Neuronal stem cell (in vitro differentiated cells): ENCODE data around the gene IRF5.

Experiments
- DNase-seq: peaks from one replicate; pipeline ENCODE4 v3.0.0-alpha.2; 2013; ENCODE audit warnings: low spot score
- H2AFZ ChIP-seq: one replicate; pipeline ENCODE4 v1.6.1; 2013; ENCODE audit warnings: mild to moderate bottlenecking, low read length, inconsistent platforms
- H2AK5ac ChIP-seq: 2 replicates; pipeline ENCODE4 v1.6.1; 2013; ENCODE audit warnings: low read depth, mild to moderate bottlenecking, inconsistent platforms, low read length, moderate library complexity, mixed read lengths
- H2BK120ac ChIP-seq: 2 replicates; pipeline ENCODE4 v1.6.1; 2013; ENCODE audit warnings: low read depth, mild to moderate bottlenecking, inconsistent platforms, low read length, moderate library complexity, mixed read lengths
- H2BK12ac ChIP-seq: one replicate; pipeline ENCODE4 v1.6.1; 2013; ENCODE audit warnings: low read length, inconsistent platforms
- H2BK15ac ChIP-seq: 2 replicates; pipeline ENCODE4 v1.6.1; 2013; ENCODE audit warnings: mild to moderate bottlenecking, low read length, inconsistent platforms, mixed read lengths
- H2BK5ac ChIP-seq: one replicate; pipeline ENCODE4 v1.6.1; 2013; ENCODE audit warnings: inconsistent platforms, mild to moderate bottlenecking, low read length, moderate library complexity
- H3K14ac ChIP-seq: one replicate; pipeline ENCODE4 v1.6.1; 2013; ENCODE audit warnings: low read length, inconsistent platforms
- H3K18ac ChIP-seq: 2 replicates; pipeline ENCODE4 v1.6.1; 2013; ENCODE audit warnings: low read length, inconsistent platforms
- H3K23ac ChIP-seq: 2 replicates; pipeline ENCODE4 v1.6.1; 2013; ENCODE audit warnings: low read depth, mild to moderate bottlenecking, mixed read lengths, low read length, inconsistent platforms; ENCODE audit not compliant: poor library complexity
- H3K27ac ChIP-seq: replicated peaks from 3 replicates; pipeline ENCODE4 v1.5.1; 2013; ENCODE audit warnings: low read length, inconsistent platforms
- H3K27me3 ChIP-seq, 3 experiments: 2 replicates each; pipeline ENCODE4 v1.6.1; 2013; ENCODE audit warnings: low read length in 3 of 3, mild to moderate bottlenecking in 2 of 3, inconsistent platforms in 1 of 3, low read depth in 1 of 3, mixed read lengths in 1 of 3, moderate library complexity in 1 of 3; ENCODE audit not compliant: control insufficient read depth in 3 of 3, insufficient read depth in 3 of 3
- H3K36me3 ChIP-seq, 2 donors: replicated peaks in 1 of 2; 2 replicates each; pipeline ENCODE4 v1.6.1; 2013; ENCODE audit warnings: low read length in 2 of 2; ENCODE audit not compliant: control insufficient read depth in 2 of 2, insufficient read depth in 2 of 2
- H3K4ac ChIP-seq: 2 replicates; pipeline ENCODE4 v1.6.1; 2013; ENCODE audit warnings: inconsistent platforms, mild to moderate bottlenecking, low read length, moderate library complexity
- H3K4me1 ChIP-seq, 2 donors: 1 replicate in 1 of 2; 2 replicates in 1 of 2; pipeline ENCODE4 v1.6.1; 2013; ENCODE audit warnings: low read length in 2 of 2, low read depth in 1 of 2; ENCODE audit not compliant: control insufficient read depth in 2 of 2, insufficient read depth in 1 of 2
- H3K4me2 ChIP-seq: one replicate; pipeline ENCODE4 v1.6.1; 2013; ENCODE audit warnings: mild to moderate bottlenecking, low read length, inconsistent platforms; ENCODE audit not compliant: insufficient read depth, poor library complexity, severe bottlenecking
- H3K4me3 ChIP-seq, 2 donors: 2 replicates each; pipeline ENCODE4 v1.5.1; 2013; ENCODE audit warnings: low read length in 2 of 2, mild to moderate bottlenecking in 2 of 2, inconsistent platforms in 1 of 2, moderate library complexity in 1 of 2
- H3K79me1 ChIP-seq: one replicate; pipeline ENCODE4 v1.6.1; 2013; ENCODE audit warnings: low read depth, mild to moderate bottlenecking, inconsistent platforms, low read length, moderate library complexity
- H3K9ac ChIP-seq: one replicate; pipeline ENCODE4 v1.6.1; 2013; ENCODE audit warnings: mild to moderate bottlenecking, low read depth, low read length, inconsistent platforms; ENCODE audit not compliant: poor library complexity
- H3K9me3 ChIP-seq, 2 donors: replicated peaks in 1 of 2; 2 replicates each; pipeline versions ENCODE3 to v1.6.1; 2013; ENCODE audit warnings: low read length in 2 of 2, mild to moderate bottlenecking in 2 of 2, inconsistent platforms in 1 of 2, low read depth in 1 of 2, mixed read lengths in 1 of 2, moderate library complexity in 1 of 2; ENCODE audit not compliant: control insufficient read depth in 2 of 2, insufficient read depth in 1 of 2
- H4K8ac ChIP-seq: one replicate; pipeline ENCODE4 v1.6.1; 2013; ENCODE audit warnings: low read depth, mild to moderate bottlenecking, inconsistent platforms, low read length, moderate library complexity
- H4K91ac ChIP-seq: one replicate; pipeline ENCODE4 v1.6.1; 2013; ENCODE audit warnings: low read length, low read depth, mild to moderate bottlenecking, inconsistent platforms; ENCODE audit not compliant: poor library complexity
- WGBS, 2 donors: extraction: QIAGEN DNeasy Blood & Tissue Kit; methylation state at CpG; one replicate each; pipeline ENCODE4 v1.1.7; 2013; ENCODE audit warnings: missing lambda C conversion rate in 2 of 2, mixed read lengths in 1 of 2; ENCODE audit not compliant: insufficient read length in 2 of 2, insufficient replicate concordance in 1 of 2; ENCODE audit errors: extremely low coverage in 2 of 2; 5-methylcytosine and 5-hydroxymethylcytosine counted together

The IRF5 gene

GRCh38 chr7:128931965-128932861, 5.5 kb upstream of the IRF5 start:
- Histone ChIP-seq H3K14ac (no peak overlapping the region), H2BK5ac (no peak overlapping the region), H2BK12ac (no peak overlapping the region), H3K4me3 (no peak overlapping the region), H3K23ac (no peak overlapping the region), H2BK15ac (no peak overlapping the region), H2BK120ac (no peak overlapping the region), H3K36me3 (no peaks in the 10 kb centered on the region), H3K4me2 (no peak overlapping the region), H3K4ac (no peak overlapping the region), H3K27ac (no peak overlapping the region), H3K18ac (no peak overlapping the region), H3K4me1 (no peaks in the 10 kb centered on the region), H2AFZ (no peak overlapping the region), H2AK5ac (peak overlapping the region; percentile 16), H3K27me3 (peaks cover 0 to 77% (median 14%) of the 10 kb centered on the region in 3 experiments), H4K8ac (no peak overlapping the region), H4K91ac (no peak overlapping the region), H3K79me1 (no peaks in the 10 kb centered on the region), H3K9ac (no peak overlapping the region), H3K9me3 (peaks cover 0 to 1% of the 10 kb centered on the region in 2 donors)
- DNase-seq = no peak
- WGBS, 2 donors = no CpG with 5 or more reads among the region's 19 CpGs

GRCh38 chr7:128932862-128933179, 4.9 kb upstream of the IRF5 start:
- H2BK15ac ChIP-seq = no peak overlapping the region
- H3K14ac ChIP-seq = no peak overlapping the region
- H2AFZ ChIP-seq = peak overlapping the region; percentile 24
- no peaks in the 10 kb centered on the region for H3K9me3 ChIP-seq
- H3K4me3 ChIP-seq = no peak overlapping the region
- no peak overlapping the region for H4K8ac ChIP-seq
- no peak overlapping the region for H3K9ac ChIP-seq
- no peak overlapping the region for H3K4me2 ChIP-seq
- H3K4me1 ChIP-seq = peaks cover 0 to 2% of the 10 kb centered on the region in 2 donors
- H3K27ac ChIP-seq = no peak overlapping the region
- H2BK12ac ChIP-seq = no peak overlapping the region
- no peak overlapping the region for H2BK120ac ChIP-seq
- peak overlapping the region; percentile 16 for H2AK5ac ChIP-seq
- no peaks in the 10 kb centered on the region for H3K79me1 ChIP-seq
- DNase-seq = no peak
- WGBS, 2 donors = no CpG with 5 or more reads among the region's 4 CpGs
- no peak overlapping the region for H2BK5ac ChIP-seq
- H3K4ac ChIP-seq = no peak overlapping the region
- no peak overlapping the region for H3K23ac ChIP-seq
- no peak overlapping the region for H4K91ac ChIP-seq
- peak overlapping the region; percentile 23 for H3K18ac ChIP-seq
- no peaks in the 10 kb centered on the region for H3K36me3 ChIP-seq
- H3K27me3 ChIP-seq = peaks cover 4 to 83% (median 21%) of the 10 kb centered on the region in 3 experiments

GRCh38 chr7:128933180-128933891, 4.4 kb upstream of the IRF5 start:
- peaks cover 2% of the 10 kb centered on the region in 2 donors for H3K4me1 ChIP-seq
- no peak overlapping the region for H3K27ac ChIP-seq
- DNase-seq = no peak

More at GRCh38 chr7:128933180-128933891, 4.4 kb upstream of the IRF5 start:
- Histone ChIP-seq H3K79me1 (no peaks in the 10 kb centered on the region), H3K4me3 (no peak overlapping the region), H3K4me2 (no peak overlapping the region), H2AFZ (peak overlapping the region; percentile 24), H4K91ac (no peak overlapping the region), H3K23ac (no peak overlapping the region), H2BK12ac (no peak overlapping the region), H3K14ac (no peak overlapping the region), H2BK120ac (no peak overlapping the region), H2AK5ac (no peak overlapping the region), H3K18ac (peak overlapping the region; percentile 57), H2BK15ac (no peak overlapping the region), H3K4ac (no peak overlapping the region), H3K9ac (no peak overlapping the region), H3K9me3 (no peaks in the 10 kb centered on the region), H2BK5ac (no peak overlapping the region), H4K8ac (no peak overlapping the region), H3K36me3 (no peaks in the 10 kb centered on the region), H3K27me3 (peaks cover 9 to 88% (median 26%) of the 10 kb centered on the region in 3 experiments)
- WGBS, 2 donors = no CpG with 5 or more reads among the region's 15 CpGs
